KMS-11 (cell line): ENCODE results near the gene ERC2.

Experiments used
- H2AFZ ChIP-seq: fragments of 200-600 bp; sonication (generic); 2 replicates; pipeline ENCODE4 v1.6.1; 2016; ENCODE audit warnings: antibody characterized with exemption, mixed run types, low read depth
- H3K27ac ChIP-seq: fragments of 200-600 bp; sonication (generic); 2 replicates; pipeline ENCODE4 v1.6.1; 2016; ENCODE audit warnings: mild to moderate bottlenecking, mixed run types
- H3K27me3 ChIP-seq: fragments of 200-600 bp; sonication (generic); 2 replicates; pipeline ENCODE4 v1.6.1; 2017; ENCODE audit warnings: mild to moderate bottlenecking, low read depth, mixed run types, moderate library complexity; ENCODE audit not compliant: insufficient read depth
- H3K36me3 ChIP-seq: fragments of 200-600 bp; sonication (generic); 2 replicates; pipeline ENCODE4 v1.6.1; 2017; ENCODE audit warnings: mild to moderate bottlenecking, mixed run types; ENCODE audit not compliant: insufficient read depth
- H3K4me1 ChIP-seq: fragments of 200-600 bp; sonication (generic); 2 replicates; pipeline ENCODE4 v1.6.1; 2016; ENCODE audit warnings: mild to moderate bottlenecking, low read depth, mixed run types; ENCODE audit not compliant: poor library complexity, severe bottlenecking
- H3K4me2 ChIP-seq: fragments of 200-600 bp; sonication (generic); 2 replicates; pipeline ENCODE4 v1.7.0; 2016; ENCODE audit warnings: mild to moderate bottlenecking, mixed run types
- H3K4me3 ChIP-seq: fragments of 200-600 bp; sonication (generic); IDR thresholded peaks from 2 replicates; pipeline ENCODE4 v1.6.1; 2017; ENCODE audit warnings: low read depth, low read length, mixed read lengths; ENCODE audit not compliant: insufficient read depth
- H3K79me2 ChIP-seq: fragments of 200-600 bp; sonication (generic); 2 replicates; pipeline ENCODE4 v1.6.1; 2016; ENCODE audit warnings: low read depth, mixed run types; ENCODE audit not compliant: insufficient read depth
- H3K9ac ChIP-seq: fragments of 200-600 bp; sonication (generic); 2 replicates; pipeline ENCODE4 v1.6.1; 2016; ENCODE audit warnings: mild to moderate bottlenecking, mixed run types
- H4K20me1 ChIP-seq: fragments of 200-600 bp; sonication (generic); 2 replicates; pipeline ENCODE4 v1.6.1; 2016; ENCODE audit warnings: mild to moderate bottlenecking, mixed run types; ENCODE audit not compliant: insufficient read depth
- CTCF ChIP-seq: fragments of 200-600 bp; sonication (generic); conservative IDR thresholded peaks from 2 replicates; pipeline ENCODE4 v1.6.1; 2017; ENCODE audit warnings: low read depth, mild to moderate bottlenecking, antibody characterized with exemption, low read length, moderate library complexity, mixed read lengths

Gene ERC2

GRCh38 chr3:55554634-55555425 is 913.4 kb downstream of the ERC2 start:
- TF ChIP-seq CTCF, result no peak
- Histone ChIP-seq H3K79me2 (no peaks in the 10 kb centered on the region), H4K20me1 (no peaks in the 10 kb centered on the region), H3K4me1 (no peaks in the 10 kb centered on the region), H2AFZ (no peak overlapping the region), H3K4me3 (no peak overlapping the region), H3K27ac (no peak overlapping the region), H3K36me3 (no peaks in the 10 kb centered on the region), H3K4me2 (no peak overlapping the region), H3K27me3 (no peaks in the 10 kb centered on the region), H3K9ac (no peak overlapping the region)

GRCh38 chr3:55551644-55552043 is 916.6 kb downstream of the ERC2 start:
- Histone ChIP-seq H3K27ac (no peak overlapping the region), H3K79me2 (no peaks in the 10 kb centered on the region), H3K9ac (no peak overlapping the region), H2AFZ (no peak overlapping the region), H4K20me1 (no peaks in the 10 kb centered on the region), H3K36me3 (no peaks in the 10 kb centered on the region), H3K4me2 (no peak overlapping the region), H3K27me3 (no peaks in the 10 kb centered on the region), H3K4me3 (no peak overlapping the region), H3K4me1 (no peaks in the 10 kb centered on the region)
- no peak for TF ChIP-seq CTCF

- H3K79me2 ChIP-seq, result no peaks in the 10 kb centered on the region
Observed at GRCh38 chr3:55549177-55549576, 919.1 kb downstream of the ERC2 start.

GRCh38 chr3:55546866-55547669 is 921.2 kb downstream of the ERC2 start:
- H3K27ac ChIP-seq, result no peak overlapping the region
- H3K27me3 ChIP-seq, result no peaks in the 10 kb centered on the region
- H3K36me3 ChIP-seq, result no peaks in the 10 kb centered on the region
- TF ChIP-seq CTCF, result no peak
- H4K20me1 ChIP-seq, result no peaks in the 10 kb centered on the region
- no peak overlapping the region for H3K4me3 ChIP-seq
- H3K4me2 ChIP-seq, result no peak overlapping the region
- no peak overlapping the region for H3K9ac ChIP-seq
- no peaks in the 10 kb centered on the region for H3K4me1 ChIP-seq
- no peaks in the 10 kb centered on the region for H3K79me2 ChIP-seq
- H2AFZ ChIP-seq, result no peak overlapping the region

More at GRCh38 chr3:55549177-55549576, 919.1 kb downstream of the ERC2 start:
- Histone ChIP-seq H3K27ac (no peak overlapping the region), H3K36me3 (no peaks in the 10 kb centered on the region), H3K4me1 (no peaks in the 10 kb centered on the region), H3K27me3 (no peaks in the 10 kb centered on the region), H3K4me3 (no peak overlapping the region), H3K4me2 (no peak overlapping the region), H4K20me1 (no peaks in the 10 kb centered on the region), H3K9ac (no peak overlapping the region), H2AFZ (no peak overlapping the region)
- no peak for TF ChIP-seq CTCF
